NT2/D1 (cell line): ENCODE results near the gene BSN.
"Not testable (repeated sequence)": the region's sequence is repeated elsewhere in the genome, so short reads cannot be mapped to it uniquely, and the experiment has no call there.

Experiments
- SUZ12 ChIP-seq: IDR thresholded peaks from 2 replicates; pipeline ENCODE4 v1.6.1; 2011; ENCODE audit not compliant: insufficient read length, insufficient read depth; ENCODE audit errors: extremely low read depth
- ZNF274 ChIP-seq: IDR thresholded peaks from 2 replicates; pipeline ENCODE4 v1.6.1; 2011; ENCODE audit warnings: mild to moderate bottlenecking, low read depth, low read length

DNA sequence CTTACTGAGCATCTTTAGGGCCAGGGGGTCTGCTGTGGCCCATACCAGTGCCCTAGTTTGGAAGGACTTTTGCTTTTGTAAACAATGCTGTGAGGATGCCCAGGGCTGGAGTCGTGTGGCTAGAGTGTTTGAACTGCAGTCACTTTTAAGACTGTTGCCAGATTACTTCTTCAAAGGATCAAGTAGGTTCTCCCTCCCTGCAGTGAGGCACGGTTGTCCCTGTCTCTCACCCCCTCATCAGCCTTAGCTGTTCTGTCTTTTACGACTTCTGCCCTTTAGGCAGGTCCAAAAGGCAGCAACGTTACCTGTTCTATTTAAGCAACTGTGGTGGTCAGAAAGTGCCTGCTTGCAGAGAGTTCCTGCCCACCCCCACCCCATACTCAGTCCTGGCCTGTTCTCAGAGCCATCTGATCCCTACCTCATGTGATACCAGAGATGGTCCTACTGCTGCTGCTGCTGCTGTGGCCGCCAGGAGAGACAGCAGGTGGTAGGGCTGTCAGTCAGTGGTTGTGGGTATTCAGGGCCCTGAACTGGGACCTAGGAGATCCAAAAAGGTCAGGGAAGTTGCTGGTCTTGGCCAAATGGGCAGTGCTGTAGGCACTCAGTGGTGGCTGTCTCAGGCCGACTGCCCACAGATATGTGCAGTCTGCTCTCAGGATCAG lies 140.3 kb downstream of the BSN start:
- not testable (repeated sequence) for TF ChIP-seq ZNF274, SUZ12
